SKM-1 treated with dmso at 0.1 percent for 144 hours (cell line): ENCODE data around the gene ACBD5.
"Not testable (repeated sequence)": the region's sequence is repeated elsewhere in the genome, so short reads cannot be mapped to it uniquely, and the experiment has no call there.

Source experiments
- DNase-seq: peaks from one replicate; lab custom pipeline; 2025; ENCODE audit not compliant: unreplicated experiment; lab: John Stamatoyannopoulos, UW

Gene ACBD5, protein sequence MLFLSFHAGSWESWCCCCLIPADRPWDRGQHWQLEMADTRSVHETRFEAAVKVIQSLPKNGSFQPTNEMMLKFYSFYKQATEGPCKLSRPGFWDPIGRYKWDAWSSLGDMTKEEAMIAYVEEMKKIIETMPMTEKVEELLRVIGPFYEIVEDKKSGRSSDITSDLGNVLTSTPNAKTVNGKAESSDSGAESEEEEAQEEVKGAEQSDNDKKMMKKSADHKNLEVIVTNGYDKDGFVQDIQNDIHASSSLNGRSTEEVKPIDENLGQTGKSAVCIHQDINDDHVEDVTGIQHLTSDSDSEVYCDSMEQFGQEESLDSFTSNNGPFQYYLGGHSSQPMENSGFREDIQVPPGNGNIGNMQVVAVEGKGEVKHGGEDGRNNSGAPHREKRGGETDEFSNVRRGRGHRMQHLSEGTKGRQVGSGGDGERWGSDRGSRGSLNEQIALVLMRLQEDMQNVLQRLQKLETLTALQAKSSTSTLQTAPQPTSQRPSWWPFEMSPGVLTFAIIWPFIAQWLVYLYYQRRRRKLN

DNA sequence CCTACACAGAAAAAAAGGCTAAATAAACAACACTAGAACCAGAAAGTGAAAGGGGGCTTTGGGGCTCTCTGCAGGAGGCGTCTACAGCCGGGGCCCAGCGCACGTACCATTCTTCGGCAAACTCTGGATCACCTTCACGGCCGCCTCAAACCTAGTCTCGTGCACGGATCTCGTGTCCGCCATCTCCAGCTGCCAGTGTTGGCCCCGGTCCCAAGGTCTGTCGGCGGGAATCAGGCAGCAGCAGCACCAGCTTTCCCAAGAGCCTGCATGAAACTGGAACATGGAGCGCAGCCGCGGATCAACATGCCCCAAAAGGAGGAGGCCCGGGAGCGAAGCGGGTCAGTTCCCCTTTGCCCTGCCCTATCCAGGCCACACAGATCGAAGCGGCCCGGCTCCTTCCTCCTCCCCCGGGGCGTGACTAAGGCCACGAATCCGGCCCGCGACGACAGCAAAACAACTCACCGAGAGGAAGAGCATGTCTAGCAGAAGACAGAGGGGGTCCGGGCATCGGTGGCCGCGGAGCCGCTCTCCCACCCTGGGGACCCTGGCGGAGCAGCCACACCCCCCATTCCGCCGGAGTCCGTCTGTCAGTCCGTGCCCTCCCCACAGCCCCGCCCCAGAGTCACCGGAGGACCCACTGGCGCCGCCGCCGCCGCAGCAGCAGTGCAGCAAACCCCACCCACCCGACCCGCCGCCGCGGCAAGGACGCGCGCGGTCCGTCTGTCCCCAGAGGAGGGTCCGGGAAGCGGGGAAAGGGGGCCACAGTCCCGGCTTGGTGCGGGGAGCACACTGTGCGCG lies at the start of gene ACBD5:
ACBD5 (minus strand) TSS at position 586 of the 798 bp plus-strand sequence; CDS start at position 477, 109 bp downstream.
- peak; percentile 53 for DNase-seq

DNA sequence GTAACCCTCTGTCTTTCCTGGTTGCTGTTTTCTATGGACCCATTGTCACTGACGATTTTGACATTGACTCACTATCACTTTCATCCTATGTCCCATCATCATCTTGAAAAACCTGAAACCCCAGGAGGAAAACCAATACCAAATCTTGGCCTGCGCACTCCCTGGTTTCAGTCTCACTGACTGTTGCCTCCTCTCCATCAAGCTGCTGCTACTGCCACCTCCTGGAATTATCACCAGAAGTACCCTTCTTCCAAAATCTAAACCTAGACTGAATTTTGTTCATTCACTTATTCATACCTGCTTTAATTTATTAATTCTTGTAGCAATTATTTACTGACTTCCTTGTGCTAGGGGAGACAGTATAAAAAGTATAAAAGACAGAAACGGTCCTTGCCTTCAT lies 44.5 kb upstream of the ACBD5 start:
- DNase-seq, result no peak

DNA sequence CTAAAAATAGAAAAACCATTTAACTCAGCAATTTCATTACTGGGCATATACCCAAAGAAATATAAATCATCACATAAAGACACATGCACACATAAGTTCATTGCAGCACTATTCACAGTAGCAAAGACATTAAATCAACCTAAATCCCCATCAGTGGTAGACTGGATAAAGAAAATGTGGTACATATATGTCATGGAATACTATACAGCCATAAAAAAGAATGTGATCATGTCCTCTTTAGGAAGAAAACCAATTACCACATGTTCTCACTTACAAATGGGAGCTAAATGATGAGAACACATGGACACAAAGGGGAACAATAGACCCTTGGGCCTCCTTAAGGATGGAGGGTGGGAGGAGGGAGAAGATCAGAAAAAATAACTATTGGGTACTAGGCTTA lies 36.0 kb upstream of the ACBD5 start:
- no peak for DNase-seq

DNA sequence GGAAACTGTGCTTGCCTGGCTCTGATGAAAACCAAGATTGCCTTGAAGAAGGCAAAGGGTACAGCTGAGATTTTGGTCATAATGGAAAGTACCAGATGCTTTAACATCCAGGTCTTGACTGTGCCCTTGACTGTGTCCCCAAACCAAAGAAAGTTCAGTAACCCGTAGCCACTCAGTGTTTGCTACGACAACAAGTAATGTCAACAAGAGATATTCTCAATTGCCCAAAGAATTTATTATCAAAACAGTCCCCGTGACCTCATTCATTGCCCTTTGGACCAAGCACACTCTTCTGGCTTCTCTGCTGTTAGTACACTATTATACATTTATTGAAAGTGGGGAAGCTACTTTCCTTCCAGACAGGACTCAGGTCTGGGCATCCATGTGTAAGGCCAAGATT lies 25.4 kb upstream of the ACBD5 start:
- DNase-seq, result not testable (repeated sequence)

DNA sequence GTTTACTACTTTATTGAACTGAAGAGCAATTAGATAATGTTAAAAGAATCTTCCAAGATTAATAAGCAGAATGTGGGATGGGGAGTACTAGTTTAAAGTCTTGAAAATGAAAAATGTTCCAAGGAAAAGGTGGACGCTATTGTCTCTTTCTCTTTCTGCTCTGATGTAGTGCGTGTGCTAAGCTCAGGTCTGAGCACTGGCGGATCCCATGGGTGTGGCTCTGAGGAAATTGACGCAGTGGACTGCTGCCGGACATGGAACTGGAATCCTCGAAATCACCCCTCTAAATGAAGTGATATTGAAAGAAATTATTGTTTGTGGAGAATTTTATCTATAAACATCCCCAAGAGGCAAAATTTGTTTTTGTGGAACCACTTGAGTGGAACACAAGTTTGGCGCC lies 22.2 kb upstream of the ACBD5 start:
- not testable (repeated sequence) for DNase-seq

DNA sequence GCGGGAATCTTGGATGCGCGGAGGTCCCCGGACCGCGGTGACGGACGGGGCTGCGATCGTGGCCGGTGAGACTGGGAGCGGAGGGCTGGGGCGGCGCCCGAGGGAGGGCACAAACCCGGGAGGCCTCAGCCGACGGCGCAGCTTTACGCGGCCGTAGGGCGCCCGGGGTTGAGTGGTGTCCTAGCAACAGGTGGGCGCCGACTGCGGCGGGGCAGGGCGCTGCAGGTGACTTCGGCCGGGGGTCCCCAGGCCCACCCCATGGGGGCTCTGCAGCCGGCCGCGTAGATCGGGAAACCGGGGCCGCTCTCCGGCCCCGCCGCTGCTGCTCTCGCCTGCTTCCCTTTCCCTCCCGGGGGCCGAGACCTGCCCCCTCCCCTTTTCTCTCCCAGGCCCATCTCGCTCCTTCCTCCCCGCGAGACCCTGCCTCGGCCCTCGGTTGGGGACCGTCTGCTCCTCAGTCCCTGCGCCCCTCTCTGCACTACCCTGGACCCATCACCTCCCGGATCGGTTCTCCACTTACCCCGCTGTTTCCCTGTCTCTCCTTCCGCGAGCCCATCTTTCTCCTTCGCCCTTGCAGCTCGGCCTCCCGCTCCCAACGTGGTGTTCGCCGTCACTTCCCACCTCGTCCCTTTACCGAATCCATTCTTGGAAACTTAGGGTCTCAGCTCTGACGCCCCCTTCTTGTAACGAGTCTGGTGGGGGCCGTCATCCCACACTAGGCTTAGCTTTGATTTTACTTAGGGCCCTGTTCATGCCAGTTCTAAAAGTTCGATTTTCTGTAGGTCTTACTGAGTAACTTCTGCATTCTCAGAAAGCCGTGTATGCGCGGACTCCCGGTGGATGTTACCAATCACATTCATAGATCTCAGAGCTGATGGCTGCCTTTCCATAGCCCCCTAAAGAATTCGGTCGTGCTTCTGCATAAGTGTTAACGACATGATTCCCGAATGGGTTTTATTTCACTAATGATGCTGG lies 18.5 kb upstream of the ACBD5 start:
- no peak for DNase-seq

DNA sequence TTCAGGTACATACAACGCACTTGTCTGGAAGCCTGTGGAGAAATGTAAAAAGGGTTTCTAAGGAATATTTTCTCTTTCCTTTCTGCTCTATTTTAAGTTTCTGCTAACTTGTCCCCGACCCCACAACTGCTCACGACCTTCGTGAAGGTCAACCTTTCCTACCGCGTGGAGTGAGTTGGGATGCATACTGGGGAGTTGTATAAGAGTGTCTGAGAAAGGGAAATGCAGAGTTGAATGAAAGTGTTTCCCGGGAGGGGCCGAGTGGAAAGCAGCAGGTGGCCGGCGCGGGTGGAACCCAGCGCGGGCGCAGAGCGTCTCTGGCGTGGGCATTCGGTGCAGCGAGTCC lies 17.9 kb upstream of the ACBD5 start:
- no peak for DNase-seq

DNA sequence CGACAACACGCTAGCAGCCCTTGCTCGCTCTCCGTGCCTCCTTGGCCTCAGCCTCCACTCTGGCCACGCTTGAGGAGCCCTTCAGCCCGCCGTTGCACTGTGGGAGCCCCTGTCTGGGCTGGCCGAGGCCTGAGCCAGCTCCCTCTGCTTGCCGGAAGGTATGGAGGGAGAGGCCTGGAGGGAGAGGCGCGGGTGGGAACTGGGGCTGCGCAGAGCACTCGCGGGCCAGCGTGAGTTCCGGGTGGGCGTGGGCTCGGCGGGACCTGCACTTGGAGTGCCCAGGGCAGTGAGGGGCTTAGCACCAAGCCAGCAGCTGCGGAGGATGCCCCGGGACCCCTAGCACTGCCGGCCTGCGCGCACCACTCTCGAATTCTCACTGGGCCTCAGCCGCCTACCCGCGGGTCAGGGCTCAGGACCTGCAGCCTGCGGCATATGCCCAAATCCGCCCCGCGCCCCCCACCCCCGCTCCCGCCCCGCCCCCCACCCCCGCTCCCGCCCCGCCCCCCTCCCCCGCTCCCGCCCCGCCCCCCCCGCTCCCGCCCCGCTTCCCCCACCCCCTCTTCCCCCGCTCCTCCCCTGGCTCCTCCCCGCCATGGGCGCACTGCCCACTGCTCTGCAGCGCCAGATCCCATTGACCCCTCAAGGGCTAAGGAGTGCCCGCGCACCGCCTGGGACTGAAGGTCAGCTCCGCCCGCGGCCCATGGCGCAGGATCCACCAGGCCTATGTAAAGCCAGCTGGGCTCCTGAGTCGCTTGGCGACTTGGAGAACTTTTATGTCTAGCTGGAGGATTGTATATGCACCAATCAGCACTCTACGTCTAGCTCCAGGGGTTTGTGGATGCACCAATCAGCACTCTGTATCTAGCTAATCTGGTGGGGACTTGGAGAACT lies 15.9 kb upstream of the ACBD5 start:
- DNase-seq, result no peak

DNA sequence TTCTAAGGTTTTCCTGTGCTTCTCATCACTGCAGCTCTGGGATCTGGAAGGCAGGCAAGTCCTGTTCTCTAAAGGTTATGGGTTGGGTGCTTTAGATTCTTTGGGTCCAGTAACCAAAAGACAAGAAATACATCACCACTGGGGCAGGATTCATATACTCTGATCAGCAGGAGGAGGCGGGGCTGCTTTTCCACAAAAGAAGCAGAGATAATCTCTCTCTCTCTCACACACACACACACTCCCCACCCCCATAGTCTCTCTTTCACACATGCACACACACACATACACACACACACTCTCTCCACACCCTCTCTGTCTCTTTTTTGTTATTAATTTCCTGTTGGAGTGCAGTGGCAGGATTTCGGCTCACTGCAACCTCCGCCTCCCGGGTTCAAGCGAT lies 13.0 kb upstream of the ACBD5 start:
- DNase-seq, result no peak

DNA sequence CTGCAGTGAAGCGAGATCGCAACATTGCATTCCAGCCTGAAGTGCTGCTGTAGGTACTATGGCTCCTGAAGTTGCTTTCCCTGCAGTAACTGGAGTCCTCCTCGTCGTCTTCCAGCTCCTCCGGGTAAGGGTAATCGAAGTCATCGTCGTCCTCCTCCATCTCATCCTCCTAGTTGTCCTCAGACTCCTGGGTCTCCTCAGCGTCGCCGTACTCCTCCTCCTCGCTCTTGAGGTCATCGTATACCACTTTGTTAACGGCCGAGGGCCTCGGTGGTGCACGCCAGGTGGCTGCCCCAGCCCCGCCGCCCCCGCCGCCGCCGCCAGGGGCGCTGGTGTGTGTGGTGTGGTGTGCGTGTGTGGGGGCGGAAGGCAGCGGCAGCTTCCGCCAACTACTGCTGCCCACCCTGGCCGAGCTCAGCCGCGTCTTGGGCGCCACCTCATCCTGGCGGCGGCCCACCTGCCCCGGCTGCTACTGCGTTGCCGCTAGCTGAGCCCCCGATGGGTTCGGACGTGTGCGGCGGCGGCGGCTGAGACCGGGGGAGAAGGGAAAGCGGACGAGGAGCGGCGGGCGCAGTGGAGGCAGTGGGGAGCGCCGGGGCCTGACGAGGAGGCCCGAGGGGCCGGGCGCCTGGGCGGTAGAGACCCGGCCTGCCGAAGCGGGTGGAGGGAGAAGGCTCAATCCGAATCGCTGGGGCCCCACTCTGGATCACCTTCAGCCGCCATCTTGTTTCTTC lies 11.8 kb upstream of the ACBD5 start:
- DNase-seq, result no peak

DNA sequence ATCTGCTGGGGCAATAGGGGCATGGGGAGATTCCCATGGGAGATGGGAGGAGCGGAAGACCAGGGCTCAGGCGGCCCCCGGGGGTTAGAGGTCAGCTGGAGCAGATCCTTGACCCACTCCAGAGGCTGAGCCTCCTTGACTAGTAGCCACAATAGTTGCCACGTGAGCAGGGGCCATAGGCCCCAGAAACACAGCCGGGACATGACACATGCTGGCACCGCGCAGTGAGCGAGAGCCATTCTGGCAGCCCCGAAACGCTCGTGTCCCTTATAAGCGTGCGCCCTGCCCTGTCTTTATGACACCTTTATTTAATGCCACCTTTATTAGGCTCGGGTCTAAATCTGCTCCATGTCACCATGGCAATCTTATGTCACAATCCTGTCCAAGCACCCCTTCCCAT lies 11.0 kb upstream of the ACBD5 start:
- DNase-seq, result no peak

DNA sequence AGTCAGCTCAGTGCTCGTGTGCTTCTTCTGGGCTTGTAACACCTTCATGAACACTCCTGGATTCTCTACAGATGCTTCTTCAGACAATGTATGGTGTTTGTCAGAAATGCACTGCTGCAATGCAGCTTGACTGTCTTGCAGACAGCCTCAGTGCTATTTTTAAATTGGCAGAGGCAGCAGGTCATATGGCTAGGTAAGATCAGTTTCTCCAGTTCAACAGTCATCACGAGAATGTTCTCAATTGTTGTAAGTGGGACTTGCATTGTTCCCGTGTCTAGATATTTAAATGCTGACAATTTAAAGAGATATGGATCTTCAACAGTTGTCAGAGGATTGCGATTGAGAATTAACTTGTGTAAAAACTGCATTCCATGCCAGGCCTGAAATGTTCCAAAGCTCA lies 7.6 kb upstream of the ACBD5 start:
- DNase-seq, result no peak

DNA sequence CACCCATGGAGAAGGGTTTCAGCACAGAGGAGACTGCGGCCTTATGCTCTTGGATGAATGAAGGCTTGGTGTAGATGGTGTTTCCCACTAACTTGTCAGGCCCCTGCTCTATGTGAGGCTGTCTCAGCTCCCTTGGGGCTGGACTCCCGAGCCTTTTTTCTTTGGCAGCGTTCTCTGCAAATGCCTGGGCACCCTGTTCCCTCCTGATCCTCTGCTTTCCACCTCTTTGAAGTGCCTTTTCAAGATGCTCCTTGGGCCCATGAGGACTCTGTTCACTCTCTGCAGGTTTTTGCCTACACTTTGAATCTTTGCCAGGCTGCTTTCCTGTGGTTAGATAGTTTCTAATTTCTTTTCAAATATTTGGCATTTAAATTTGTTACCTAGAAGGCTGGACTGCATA lies 6.8 kb upstream of the ACBD5 start:
- DNase-seq, result no peak

DNA sequence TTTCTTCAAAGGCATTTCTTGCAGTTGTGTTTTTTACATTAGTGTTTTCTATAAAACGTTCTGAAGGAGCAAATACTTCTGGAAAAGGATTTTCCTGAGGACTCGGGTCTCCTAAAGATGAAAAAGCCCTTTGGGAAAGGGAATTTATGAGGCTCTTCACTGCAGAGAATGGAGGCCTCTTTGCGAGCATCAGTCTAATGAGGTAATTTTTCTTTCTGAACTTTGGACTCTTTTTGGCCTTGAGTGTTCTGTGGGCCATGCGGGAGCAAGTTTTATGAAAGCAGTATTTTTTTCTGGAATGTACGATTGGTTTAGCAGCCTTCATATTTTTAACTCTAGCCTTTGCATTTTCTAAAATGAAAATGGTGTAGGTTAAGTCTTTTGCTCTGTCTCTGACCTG lies 6.4 kb upstream of the ACBD5 start:
- no peak for DNase-seq

DNA sequence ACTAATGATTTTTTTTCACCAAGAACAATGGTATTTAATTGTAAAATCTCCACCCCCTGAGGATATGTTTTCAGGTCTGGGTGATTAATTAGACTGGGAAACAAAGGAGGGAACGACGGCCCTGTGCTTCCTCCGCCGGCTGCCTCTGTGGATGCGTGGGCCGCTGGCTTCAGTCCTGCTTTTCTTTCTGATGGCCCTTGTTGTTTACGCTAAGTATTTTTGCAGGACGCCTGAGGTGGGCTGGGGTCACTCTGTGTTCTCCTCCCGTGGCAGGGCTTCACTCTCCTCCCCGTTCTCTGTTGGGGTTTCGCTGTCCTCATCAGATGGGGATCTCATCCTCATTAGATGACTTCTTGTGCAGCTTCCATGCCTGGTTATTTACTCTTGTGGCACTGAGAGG lies 5.2 kb upstream of the ACBD5 start:
- DNase-seq, result no peak

DNA sequence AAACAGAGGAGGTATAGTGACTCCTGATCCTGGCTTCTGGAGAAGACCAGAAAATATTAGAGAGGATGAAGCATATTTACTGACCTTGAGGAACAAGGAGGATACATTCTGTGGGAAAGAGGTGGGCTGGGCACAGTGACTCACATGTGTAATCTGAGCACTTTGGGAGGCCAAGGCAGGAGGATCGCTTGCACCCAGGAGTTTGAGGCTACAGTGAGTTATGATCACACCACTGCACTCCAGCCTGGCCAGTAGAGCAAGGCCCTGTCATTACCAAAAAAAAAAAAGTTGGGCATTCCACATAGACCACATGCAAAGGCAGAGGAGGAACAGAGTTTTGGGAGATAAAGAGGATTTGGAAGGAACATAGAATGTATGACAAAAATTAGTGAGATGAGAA lies 4.4 kb upstream of the ACBD5 start:
- no peak for DNase-seq

DNA sequence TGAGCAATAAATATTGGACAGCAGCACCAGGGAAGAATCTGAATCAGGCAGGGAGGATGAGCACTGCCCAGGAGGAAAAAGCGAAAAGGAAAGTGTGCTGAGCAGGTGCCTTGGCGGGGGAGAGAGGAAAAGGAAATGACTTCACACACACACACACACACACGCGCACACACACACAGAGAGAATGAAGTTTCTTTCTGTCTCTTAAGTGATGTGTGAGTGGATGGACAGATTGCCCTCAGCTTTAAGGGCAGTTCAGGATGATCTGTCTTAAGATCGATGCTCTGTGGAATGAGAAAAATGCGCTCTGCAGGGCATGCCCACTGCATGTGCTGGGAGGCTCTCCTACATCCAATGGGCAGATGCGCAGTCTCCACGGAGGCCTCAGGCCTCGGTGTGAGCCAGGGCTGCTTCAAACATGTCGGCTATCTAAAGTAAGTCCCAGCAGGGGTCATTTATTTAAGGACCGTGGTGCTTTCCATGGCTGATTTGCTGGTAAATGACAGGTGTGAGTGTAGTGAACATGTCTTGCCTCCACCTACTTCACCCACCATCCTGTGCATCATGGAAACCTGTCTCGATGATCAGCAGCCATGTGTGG lies 2.5 kb upstream of the ACBD5 start:
- no peak for DNase-seq

DNA sequence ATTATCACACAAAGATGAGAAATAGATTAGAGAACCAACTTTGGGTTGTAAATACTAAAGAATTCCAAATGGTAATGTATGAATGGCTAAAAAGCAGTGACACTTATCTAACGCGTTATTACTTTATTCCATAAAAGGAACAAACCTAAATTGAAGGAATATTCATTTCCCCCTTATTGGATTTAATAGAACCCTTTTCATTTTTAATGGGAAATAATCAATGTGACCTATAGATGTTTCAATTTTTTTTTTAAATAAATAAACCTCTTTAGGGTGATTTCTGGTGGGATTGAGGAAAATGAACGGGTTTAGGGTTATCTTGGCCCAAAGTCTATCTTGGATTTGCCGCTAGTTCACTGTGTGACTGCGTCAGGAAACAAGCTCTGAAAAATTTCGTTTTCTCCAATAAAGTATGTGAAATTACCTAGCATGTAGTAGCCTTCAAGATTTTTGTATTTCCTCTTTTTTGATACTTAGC lies 1.9 kb upstream of the ACBD5 start:
- DNase-seq, result no peak
